Liver (tissue), 3 donors: ENCODE measurements around the gene NACAD.

ENCODE experiments used
- CTCF ChIP-seq: fragments of 150-350 bp; IDR thresholded peaks from 2 replicates; pipeline ENCODE4 v1.5.1; 2017; ENCODE audit warnings: improper control_type of control experiment, low read depth, low read length; ENCODE audit not compliant: missing input control
- EGR1 ChIP-seq, 2 donors: IDR thresholded peaks; 2 replicates each; pipeline ENCODE4 v1.6.1; 2016 to 2018; ENCODE audit warnings: antibody characterized with exemption in 2 of 2, low read depth in 2 of 2
- GABPA ChIP-seq, 2 donors: IDR thresholded peaks in 1 of 2; conservative IDR thresholded peaks in 1 of 2; 2 replicates each; pipeline ENCODE4 v1.6.1; 2016; ENCODE audit warnings: antibody characterized with exemption in 2 of 2, mild to moderate bottlenecking in 1 of 2, moderate library complexity in 1 of 2
- JUND ChIP-seq, 2 donors: IDR thresholded peaks; 2 replicates each; pipeline ENCODE4 v1.6.1; 2016; ENCODE audit warnings: antibody characterized with exemption in 2 of 2
- NR2F2 ChIP-seq: IDR thresholded peaks from 2 replicates; pipeline ENCODE4 v1.6.1; 2016; ENCODE audit warnings: antibody characterized with exemption
- RAD21 ChIP-seq, 2 donors: IDR thresholded peaks; 2 replicates each; pipeline ENCODE4 v1.6.1; 2016; ENCODE audit warnings: antibody characterized with exemption in 2 of 2, mild to moderate bottlenecking in 2 of 2
- RXRA ChIP-seq, 2 donors: IDR thresholded peaks; 2 replicates each; pipeline ENCODE4 v1.6.1; 2017 to 2018; ENCODE audit warnings: antibody characterized with exemption in 2 of 2, mild to moderate bottlenecking in 1 of 2
- TAF1 ChIP-seq: conservative IDR thresholded peaks from 2 replicates; pipeline ENCODE4 v1.6.1; 2016; ENCODE audit warnings: antibody characterized with exemption, mild to moderate bottlenecking
- YY1 ChIP-seq: IDR thresholded peaks from 2 replicates; pipeline ENCODE4 v1.6.1; 2016; ENCODE audit warnings: antibody characterized with exemption, mild to moderate bottlenecking
- TF ChIP-seq, protein P1 (sequence below): IDR thresholded peaks from 2 replicates; pipeline ENCODE4 v1.6.1; 2016; ENCODE audit warnings: antibody characterized with exemption
- TF ChIP-seq, protein P2 (sequence below): IDR thresholded peaks from 2 replicates; pipeline ENCODE4 v1.6.1; 2016; ENCODE audit warnings: antibody characterized with exemption
- donor health status: healthy.
- donor health status: healthy.

DNA sequence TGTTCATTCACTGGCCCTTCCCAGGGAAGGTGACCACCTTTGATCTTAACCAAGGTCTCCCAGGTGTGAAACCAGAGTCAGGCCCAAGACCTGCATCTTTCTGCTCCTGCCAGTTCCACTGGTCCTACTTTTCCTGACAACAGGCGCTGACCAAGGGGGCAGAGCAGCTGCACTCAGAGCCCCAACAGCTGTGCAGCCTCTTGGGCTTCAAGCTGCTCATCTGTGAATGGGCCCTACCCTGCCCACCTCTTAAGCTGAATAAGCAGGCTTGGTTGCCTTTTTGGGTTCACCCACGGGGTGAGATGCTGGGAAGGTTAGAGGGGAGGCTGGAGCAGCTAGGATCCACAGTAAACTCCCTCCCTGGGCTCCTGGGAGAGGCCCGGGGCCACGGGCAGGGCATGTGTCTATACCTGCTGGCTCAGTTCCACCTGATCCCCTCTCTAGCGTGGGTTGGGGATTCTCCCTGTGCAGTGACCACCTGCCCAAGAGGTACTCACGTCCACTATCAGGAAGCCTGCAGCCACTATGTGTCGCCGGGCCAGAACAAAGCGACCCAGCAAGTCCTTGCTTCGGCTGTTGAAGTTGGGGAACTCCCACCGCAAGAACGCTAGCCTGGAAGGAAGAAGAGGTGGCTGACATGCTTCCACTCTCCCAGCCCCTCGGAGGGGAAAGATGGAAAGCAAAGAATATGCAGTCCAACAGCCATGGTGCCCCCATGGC, 12.2 kb upstream of the NACAD start:
- no peak for TF ChIP-seq RAD21 (IDR thresholded peaks at IDR 0.05)
- no peak for TF ChIP-seq EGR1 (IDR thresholded peaks at IDR 0.05; ENCODE audit: low read depth in 2 of 2)
- TF ChIP-seq CTCF: no peak
- TF ChIP-seq, protein P1, sequence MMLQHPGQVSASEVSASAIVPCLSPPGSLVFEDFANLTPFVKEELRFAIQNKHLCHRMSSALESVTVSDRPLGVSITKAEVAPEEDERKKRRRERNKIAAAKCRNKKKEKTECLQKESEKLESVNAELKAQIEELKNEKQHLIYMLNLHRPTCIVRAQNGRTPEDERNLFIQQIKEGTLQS: no peak
- no peak for TF ChIP-seq RXRA (IDR thresholded peaks at IDR 0.05)
- no peak for TF ChIP-seq JUND (IDR thresholded peaks at IDR 0.05)
- TF ChIP-seq YY1: no peak
- no peak for TF ChIP-seq TAF1
- no peak for TF ChIP-seq GABPA (IDR thresholded peaks at IDR 0.05 in 1 of 2, conservative IDR thresholded peaks at IDR 0.05 in 1 of 2)
- no peak for TF ChIP-seq NR2F2
- TF ChIP-seq, protein P2, sequence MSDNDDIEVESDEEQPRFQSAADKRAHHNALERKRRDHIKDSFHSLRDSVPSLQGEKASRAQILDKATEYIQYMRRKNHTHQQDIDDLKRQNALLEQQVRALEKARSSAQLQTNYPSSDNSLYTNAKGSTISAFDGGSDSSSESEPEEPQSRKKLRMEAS: no peak
